HT-29 (cell line): ENCODE measurements around the gene ADAMTS2. TPM values are rescaled to one million over a fixed set of nuclear protein-coding genes. Genes with fewer than 3 reads are reported as not detected.

Experiments used
- DNase-seq: peaks from one replicate; pipeline ENCODE4 v3.0.0-alpha.2; 2015; ENCODE audit warnings: low spot score
- total RNA-seq: library from RNA; depleted of rRNA; stranded (reverse); fragments of >200 nt; shearing (Covaris generic); gene quantifications from 2 replicates; pipeline ENCODE4 v1.2.3, GENCODE V29; 2014

The ADAMTS2 gene
- total RNA-seq, 1 experiment from 2014 or later, result not detected

DNA sequence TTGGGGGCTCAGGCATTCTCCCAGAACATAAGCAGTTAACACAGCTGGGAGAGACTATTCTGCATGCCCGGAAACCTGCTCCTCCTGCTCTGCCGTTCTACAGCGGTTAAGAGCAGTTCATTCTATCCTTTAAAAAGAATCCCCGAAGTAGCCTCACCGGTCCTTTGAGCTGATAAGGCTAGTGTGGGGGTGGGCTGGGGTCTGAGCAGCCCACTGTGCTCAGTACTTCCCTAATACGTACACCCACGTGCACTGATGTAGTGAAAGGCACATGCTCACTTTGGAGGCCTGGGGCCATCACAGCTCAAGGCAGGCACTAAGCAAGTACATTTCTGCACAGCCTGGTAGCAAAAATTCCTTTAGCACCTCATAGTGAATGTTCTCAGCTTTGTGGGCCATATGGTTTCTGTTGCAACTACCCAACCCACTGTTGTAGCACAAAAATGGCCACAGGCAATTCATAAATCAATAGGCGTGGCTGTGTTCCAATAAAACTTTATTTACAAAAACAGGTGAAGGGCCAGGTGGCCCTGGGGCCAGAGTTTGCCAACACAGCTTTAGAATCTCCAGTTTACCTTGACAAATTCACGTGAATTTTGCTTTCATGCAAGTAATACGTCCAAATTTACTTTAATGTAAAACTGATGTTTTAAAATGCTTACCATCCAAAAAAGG, 148.7 kb downstream of the ADAMTS2 start:
- DNase-seq, result no peak

DNA sequence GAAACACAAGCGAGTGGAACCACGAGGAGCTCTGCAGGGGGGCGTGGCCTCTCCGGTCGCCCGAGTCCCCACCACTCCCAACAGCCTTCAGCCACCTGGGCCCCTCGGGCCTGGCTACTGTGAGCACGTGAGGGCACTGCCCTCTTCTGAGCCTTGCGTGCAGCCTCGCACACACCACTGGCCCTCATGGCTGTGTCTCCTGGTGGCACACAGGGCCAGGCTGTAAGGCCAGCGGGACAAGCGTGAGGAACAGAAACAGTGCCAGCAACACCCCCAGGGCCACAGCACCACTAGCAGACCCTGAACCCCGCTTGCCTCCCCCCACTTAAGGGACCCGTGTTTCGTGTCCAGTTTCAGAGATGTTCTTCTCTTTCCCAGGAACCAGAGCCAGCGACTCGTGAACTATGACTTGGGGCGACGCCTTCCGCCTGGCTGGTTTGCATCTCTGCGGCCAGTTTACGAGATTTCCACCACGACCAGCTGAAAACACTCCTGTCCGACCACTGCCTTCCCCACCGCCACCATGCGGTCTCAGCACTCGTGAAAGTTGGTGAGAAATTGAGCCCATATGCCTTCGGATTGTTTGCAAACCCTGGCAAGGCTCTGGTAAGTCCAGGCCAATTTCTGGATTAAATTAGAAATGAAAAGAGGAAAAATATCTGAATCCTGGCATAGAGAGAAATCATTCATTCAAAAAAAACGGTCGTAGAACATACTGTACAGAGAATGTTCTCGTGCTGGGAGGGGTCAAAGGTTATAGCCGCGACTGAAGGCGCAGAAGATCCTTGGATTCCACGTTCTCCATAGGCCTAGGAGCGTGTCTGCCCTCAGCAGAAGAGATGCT, 149.5 kb downstream of the ADAMTS2 start:
- no peak for DNase-seq

DNA sequence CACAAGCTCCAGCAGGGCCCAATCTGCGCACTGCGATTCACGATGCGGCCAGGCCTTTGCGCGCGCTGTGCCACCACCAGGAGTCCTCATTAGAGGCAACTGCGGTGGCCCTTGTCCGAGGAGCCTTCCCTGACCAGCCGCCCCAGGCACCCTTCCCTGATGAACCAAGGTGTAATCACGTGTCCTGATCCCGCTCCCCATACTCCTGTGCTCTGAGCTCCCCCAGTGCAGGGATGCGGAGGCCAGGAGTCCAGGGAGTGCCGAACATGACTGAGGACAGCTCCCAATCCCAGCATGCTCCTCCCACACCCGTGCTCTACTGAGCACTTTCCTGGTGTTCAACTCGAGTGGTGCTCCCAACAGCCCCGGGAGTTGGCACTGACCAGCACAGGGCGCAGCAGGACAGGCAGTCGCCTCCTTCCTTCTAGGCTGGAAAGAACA, 150.3 kb downstream of the ADAMTS2 start:
- DNase-seq, result no peak

DNA sequence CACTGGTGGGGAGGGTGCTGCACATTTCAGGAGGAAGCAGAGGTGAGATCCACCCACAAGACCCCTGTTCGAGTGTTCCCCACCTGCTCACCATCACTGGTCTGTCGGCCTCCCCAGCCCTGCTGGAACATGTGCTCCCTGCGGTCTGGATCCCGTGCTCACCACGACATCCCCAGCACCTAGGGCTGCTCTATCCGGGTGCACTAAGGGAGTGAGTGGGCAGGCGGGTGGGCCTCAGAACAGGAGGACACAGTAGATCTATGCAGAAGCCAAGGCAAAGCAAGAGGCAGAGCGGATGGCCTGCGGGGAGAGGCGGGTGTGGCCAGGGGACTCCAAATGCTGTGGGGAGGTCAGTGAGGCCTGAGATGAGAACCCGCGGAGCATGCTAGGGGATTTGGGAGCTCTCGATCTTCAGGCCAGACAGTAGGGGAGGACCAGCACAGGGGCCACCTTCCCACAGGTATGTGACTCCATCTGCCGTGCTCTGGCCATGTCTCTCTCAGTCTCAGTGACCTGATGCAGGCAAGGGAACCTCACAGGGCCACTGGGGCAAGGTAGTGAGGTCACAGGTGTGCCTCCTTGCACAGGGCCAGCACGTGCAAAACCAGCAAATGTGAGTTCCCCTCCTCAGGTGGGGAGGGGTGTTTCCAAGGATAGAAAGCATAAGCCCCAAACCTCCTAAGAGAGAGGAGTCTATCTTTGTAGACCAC, 150.9 kb downstream of the ADAMTS2 start:
- no peak for DNase-seq

DNA sequence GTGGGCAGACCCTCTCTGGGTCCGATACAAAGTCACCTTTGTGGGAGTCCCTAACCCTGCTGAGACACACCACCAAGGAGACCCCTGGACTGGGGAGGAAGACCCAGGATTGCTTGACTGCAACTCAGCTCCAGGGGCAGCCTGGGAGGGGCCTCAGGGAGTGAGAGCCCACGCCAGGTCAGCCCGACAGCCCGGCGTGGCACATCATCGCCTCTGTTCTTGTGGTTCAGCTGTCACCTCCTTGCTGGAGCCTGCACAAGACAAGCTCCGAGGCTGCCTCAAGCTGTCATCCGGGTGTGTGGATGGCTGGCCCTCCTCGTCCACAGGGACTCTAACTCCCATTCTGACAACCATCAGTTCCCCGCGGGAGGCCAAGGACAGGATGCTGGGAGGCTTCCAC, 151.5 kb downstream of the ADAMTS2 start:
- DNase-seq, result no peak

DNA sequence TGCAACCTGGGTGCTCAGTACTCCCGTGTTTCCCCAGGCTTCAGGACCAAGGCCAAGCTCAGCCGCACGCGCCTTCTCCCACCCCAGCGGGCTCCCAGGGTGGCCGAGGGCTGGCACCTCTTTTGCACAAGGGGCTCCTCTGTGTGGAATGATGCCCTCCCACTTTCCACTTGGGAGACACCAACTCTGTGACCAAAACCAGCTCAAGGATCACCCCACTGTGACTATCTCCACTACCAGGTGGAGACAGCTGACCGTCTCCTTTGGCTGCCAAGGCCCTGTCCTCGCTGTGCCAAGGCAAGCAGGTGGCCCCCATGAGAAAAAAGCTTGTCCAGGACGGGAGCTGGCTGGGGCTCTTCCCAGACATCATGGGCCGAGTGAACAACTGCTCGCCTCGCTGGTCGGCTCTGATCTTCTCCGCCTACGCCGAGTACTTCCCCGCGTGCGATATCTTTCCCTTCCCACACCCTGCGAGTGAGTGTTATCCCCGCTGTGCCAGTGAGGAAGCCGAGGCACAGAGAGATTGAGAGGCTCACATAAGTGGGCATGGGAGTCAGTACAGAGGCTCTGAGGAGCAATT, 152.3 kb downstream of the ADAMTS2 start:
- DNase-seq, result no peak

DNA sequence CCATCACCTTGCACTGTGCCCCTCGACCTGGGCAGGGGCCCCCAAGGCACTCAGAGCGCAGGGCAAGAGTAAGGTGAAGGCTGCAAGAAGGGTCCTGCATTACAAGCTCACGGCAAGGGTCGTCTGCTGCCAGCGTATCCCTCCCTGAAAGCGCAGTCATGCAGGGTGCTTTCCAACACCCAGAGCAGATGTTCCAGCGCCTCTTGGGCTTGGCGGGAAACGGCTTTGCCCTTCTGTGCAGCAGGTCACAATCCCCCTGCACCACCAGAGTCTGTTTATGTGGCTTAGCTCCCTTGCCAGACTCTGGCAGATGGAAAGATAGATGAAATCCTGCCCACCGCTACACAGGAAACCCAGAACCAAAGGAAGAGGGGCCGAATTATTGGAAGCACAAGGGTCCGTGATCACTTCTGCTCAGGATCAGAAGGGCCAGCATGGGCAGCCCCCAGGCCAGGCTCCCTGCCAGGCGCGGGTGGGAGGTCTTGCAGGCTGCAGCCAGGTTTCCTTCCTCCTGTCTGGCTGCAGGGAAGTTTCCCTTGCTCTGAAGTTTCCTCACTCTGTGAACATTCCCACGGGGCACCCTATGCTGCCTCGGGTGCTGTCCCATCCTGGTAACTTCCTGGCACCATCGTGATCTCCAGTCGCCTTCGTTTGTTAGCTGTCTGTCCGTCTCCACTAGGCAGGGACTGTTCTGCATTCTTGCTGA, 152.9 kb downstream of the ADAMTS2 start:
- DNase-seq, result no peak

DNA sequence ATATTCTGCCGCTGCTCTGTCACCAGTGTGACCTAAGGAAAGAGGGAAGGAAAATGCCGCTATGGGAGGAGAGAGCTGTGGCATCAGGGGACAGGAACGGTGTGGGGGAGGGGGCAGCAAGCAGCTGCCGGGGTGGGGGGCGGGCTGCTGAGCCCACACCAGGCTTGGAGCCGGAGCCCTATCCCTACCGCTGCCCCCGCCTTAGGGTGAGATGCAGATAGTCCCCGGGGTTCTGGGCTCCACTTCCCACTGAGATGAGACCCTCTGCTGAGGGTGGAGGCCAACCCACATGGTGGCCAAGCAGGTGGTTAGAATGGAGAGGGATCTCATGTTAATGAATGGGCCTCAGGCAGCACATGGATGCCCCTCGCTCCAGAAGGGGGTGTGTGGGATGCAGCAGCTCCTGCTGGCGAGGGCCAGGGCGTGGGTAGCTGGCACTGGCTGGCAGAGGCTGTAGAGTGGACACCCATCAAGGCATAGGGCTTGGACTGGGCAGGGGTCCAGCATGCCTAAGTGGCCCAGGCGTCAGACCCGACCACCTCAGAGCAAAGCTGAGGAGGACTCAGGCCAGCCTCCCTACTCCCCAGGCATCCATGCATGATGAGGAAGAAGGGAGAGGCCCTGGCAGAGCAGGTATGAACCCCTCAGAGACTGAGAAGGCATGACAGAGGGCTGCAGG, 153.6 kb downstream of the ADAMTS2 start:
- no peak for DNase-seq

DNA sequence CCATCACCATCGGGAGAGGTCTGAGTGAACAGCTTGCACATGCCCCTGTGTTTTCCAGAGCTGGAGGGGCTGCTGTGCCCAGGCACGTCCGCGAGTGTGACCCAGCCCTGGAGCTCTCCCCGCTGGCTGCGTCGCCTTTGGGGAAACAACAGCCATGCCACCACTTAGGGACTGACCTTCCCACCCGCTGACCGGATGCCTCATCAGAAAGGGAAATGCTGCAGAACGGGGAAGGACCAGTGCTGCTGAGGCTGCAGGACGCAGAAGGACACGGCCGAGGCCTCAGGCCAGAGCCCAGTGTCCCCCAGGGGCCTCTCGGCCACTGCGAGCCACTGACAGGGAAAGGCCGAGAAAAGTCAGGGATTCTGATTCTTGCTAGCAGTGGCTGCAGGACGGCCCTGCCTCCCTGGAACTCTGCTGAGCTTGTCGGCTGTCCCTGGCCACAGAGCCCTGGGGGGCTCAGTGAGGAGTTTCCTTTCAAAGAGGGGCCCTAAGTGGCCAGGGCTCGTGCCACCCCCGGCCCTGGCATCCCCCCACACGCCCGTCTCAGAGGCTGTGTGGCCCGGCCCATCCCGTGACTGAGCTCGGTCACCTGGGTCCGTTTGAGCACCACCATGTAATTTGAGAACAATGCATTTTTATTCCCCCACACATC, 154.3 kb downstream of the ADAMTS2 start:
- DNase-seq, result no peak

DNA sequence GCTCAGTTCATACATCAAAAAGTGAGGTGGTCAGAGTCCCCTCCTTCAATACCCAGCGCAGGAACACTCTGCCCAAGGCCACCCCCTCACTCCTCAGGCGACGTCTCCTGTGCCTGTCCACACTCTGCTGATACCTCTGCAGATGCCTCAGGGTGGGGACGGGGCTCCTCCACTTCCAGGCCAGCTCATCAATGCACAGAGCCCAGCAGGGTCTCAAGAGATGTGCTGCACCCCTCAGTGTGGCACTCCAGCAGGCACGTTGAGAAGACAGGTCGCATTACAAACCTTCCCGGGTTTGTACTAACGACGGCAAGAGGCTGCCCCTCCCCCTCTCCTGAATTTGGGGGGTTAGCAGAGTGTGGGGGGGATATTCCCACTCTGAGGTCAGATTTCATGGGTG, 156.6 kb downstream of the ADAMTS2 start:
- DNase-seq, result no peak

DNA sequence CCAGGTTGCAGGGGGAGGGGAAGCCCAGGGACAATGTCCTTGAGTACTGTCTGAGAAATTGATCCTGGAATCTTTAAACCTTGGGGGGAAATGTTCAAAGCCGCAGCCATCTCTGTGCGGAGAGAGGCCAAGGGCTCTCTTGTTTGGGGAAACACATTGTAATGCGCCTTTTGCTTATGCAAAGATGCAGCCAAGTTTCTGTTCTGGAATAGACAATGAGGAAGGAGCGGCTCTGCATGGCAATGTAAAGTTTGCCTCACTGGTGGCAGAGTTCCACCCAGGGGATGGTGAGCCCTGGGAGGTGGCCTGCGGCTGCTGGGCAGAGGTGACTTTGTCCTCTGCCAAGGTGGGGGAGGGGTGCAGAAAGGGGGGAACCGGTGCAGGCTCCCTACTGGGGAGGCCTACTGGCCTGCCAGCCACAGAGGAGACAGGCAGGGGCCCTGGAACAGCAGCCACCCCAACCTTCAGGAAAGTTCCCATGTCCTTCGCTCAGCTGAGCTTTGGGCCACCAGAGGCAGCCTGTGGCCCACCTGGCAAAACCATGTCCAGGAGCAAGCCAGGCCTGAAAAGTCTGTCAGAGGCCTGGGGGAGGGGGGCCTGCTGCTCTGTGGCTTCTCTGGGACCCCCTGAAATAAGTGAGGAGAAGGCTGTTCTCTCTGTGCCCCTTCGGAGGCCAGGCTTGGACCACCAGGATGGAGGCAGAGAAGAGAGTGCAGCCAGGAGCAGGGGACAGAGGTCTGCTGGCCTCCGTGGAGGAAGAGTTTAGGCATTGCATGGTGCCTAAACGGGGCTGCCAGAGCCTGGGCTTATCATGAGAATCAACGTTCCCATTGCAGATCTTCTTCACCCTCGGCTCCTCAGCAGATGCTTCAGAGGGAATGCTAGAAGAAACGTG, 157.3 kb downstream of the ADAMTS2 start:
- no peak for DNase-seq

DNA sequence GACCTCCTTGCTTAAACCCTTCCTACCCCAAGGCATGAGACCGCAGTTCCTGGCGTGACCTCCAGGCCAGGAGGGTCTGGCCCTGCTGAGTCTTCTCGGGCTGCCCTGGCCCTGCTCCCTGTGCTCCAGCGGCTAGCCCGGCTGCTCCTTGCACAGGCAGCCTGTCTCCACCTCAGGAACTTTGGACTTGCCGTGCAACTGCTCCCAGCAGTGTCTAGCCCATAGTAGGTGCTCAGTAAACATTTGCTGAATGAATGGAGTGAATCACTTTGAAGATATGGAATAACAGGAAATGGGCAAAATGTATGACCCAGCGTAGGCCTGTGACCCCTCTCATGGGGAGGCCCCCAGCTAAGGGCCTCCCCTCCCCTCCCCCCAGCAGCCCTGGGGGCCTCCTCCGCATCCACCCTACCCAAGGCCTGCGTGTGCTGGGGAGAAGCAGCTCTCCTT, 158.0 kb downstream of the ADAMTS2 start:
- no peak for DNase-seq

DNA sequence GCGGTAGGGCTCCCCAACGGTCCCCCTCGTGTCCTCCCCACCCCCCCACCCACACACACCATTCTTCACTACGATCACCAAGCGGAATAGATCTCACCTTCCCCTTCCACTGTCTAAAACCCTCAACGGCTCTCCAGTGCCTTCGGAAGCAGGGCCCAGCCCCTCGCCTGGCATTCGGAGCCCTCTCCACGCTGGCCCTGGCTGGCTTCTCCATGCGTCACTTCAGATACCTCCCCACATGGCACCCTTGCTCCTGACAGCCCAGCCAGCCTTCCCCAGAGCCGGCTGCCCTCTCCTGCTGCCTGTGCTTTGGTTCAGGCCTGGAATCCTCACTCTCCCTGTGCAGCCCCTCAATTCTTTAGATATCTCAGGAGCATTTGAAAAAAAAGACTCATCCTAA, 158.5 kb downstream of the ADAMTS2 start:
- DNase-seq, result no peak

DNA sequence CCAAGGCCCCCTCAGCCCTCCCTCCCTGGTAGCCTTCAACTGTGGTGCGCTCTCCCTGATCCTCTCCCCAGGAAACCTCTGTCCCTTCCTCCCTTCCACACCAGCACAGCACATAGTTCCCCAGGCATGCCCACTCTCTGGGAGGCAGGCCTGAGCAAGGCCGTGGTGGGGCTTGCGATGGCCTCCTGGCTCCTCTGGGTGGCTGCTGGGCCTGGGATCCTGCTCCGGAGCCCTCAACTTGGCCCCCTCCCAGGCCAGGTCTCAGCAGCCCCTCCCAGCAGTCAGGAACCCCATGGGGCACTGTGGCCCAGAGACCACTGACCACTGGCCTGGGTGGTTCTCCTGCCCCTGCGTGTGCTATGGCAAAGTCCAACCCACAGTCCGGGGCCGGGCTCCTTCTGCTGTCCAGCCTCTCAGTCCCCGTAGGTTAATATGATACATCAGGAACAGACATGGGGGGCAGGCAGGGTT, 159.3 kb downstream of the ADAMTS2 start:
- no peak for DNase-seq

DNA sequence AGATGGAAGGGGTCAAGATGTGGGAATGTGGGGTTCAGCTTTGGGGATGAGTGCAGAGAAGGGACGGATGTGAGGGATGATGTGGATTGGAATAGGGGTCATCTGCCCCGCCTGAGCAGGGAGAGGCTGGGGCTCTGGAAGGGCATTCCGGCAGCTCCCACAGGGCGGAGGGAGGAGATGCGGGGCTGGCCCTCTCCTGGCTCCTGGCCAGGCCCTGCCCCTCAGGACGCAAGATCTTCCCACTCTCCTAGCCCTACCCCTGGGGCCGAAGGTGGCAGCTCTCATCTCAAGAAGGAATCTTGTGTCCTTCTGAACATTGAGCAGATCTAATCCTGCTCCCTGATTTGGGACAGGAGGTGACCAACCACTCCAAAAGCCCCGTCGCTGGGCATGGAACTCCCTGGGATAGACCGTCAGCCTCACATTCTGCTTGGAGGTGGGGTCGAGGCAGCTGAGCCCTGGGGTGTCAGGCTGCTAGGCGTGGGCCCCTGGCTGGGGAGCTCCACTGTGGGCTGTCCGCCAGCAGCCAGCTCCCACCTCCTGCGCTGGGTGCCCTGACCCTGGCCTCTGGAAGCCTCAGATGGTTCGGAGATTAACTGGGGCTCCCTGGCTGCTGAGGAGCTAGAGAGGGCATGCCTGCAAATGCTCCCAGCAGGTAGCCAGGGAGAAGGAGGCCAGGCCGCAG, 159.9 kb downstream of the ADAMTS2 start:
- DNase-seq, result no peak

DNA sequence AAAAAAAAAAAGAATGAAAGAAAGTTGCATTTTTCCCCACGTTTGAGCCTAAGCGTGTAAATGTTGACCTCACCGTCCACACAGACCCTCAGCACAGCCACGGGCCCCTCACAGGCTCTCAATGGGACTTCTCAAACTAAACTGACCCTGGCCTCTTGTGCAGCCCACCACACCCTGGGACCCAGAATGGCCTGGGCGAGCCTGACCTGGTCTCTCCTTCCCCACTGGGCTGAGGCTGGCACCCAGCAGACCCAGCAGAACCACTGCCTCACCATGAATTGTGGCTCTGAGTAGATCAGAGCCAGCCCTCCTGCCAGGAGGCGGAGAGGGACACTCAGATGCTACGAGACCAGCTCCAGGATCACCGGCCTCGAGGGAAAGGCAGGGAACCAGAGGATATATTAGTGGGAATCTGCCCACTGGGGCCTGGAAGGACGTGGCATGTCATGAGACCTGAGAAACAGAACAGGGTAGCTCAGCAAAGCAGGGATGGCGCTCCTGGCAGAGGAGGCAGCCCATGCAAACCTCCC, 160.7 kb downstream of the ADAMTS2 start:
- no peak for DNase-seq

DNA sequence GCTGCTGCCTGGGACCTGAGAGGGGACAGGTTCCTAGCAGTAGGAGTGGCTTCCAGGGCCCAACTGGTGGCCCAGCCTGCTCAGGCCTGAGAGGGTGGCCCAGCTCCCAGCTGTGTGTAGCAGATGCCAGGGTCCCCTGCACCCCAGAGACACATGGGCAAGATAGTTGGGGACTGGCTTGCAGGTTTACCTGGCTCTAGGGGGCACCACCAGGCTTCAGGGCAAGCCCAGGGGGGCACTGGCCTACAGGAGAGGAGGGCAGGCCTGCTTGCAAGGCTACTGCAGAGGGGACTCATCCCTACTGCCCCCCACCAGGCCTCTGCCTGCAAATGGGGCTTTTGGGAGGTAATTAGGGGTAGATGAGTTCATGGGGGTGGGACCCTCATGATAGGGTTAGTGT, 161.8 kb downstream of the ADAMTS2 start:
- DNase-seq, result no peak

DNA sequence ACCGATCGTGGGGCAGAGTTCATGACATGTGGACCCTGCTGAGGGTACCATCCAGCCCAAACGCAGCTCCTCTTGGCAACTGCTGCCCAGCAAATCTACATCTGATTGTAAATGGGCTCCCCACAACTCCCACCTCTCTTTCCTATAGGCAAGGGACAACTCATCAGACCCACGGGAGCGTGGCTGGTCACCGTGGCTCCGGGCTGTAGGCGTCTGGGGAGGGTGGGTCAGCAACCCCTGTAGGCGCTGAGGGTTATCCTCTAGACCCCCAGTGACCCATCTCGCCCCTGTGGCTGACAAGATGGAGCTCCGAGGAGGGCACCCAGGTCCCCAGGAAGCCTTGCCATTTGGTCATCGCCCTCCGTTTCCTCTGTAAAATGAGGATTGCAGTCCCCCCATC, 162.7 kb downstream of the ADAMTS2 start:
- DNase-seq, result no peak
